Measurements from ENCODE around the gene VGLL4. TPM values are rescaled to one million over a fixed set of nuclear protein-coding genes. Genes with fewer than 3 reads are reported as not detected.
"Not testable (repeated sequence)": the region's sequence is repeated elsewhere in the genome, so short reads cannot be mapped to it uniquely, and the experiment has no call there.

Gene VGLL4
- polyA plus RNA-seq, 1 donor from 2014 or later, result 113 TPM

- no peak overlapping the region for H3K9ac ChIP-seq (ENCODE audit: low read length)
- H3K9me2 ChIP-seq (ENCODE audit: insufficient read depth, low read length), result no peaks in the 10 kb centered on the region
- no peaks in the 10 kb centered on the region for H3K9me3 ChIP-seq (ENCODE audit: low read length)
- H2AFZ ChIP-seq (ENCODE audit: low read depth, low read length), result no peak overlapping the region
- no peaks in the 10 kb centered on the region for H3K79me2 ChIP-seq (replicated peaks; ENCODE audit: insufficient read depth, low read length)
- H3K27me3 ChIP-seq (ENCODE audit: insufficient read depth, low read depth, low read length), result no peaks in the 10 kb centered on the region
- no peak overlapping the region for H3K4me2 ChIP-seq (ENCODE audit: low read length)
- TF ChIP-seq TAF1 (IDR thresholded peaks at IDR 0.05; ENCODE audit: low read depth) (no peak), EZH2 (IDR thresholded peaks at IDR 0.05; ENCODE audit: borderline replicate concordance, insufficient read depth, low read length, poor library complexity, severe bottlenecking) (no peak), CTCF (IDR thresholded peaks at IDR 0.05; ENCODE audit: poor library complexity, severe bottlenecking) (no peak), RAD21 (conservative IDR thresholded peaks at IDR 0.05) (no peak), MXI1 (conservative IDR thresholded peaks at IDR 0.05; ENCODE audit: poor library complexity, severe bottlenecking) (no peak), SMC3 (conservative IDR thresholded peaks at IDR 0.05; ENCODE audit: poor library complexity) (no peak), EP300 (conservative IDR thresholded peaks at IDR 0.05; ENCODE audit: poor library complexity, severe bottlenecking) (no peak), POLR2AphosphoS5 (IDR thresholded peaks at IDR 0.05) (no peak), REST (IDR thresholded peaks at IDR 0.05; ENCODE audit: borderline replicate concordance) (no peak)
- no peak overlapping the region for H3K4me3 ChIP-seq (ENCODE audit: low read length)
- H3K27ac ChIP-seq (ENCODE audit: low read length), result no peak overlapping the region
- no peaks in the 10 kb centered on the region for H4K20me1 ChIP-seq (ENCODE audit: insufficient read depth)
- no peaks in the 10 kb centered on the region for H3K36me3 ChIP-seq (ENCODE audit: insufficient read depth, low read length)
- H3F3A ChIP-seq (ENCODE audit: insufficient read depth, low read length, poor library complexity, severe bottlenecking), result no peaks in the 10 kb centered on the region
These were observed 129.9 kb downstream of the VGLL4 start for GRCh38 chr3:11513817-11514135.

GRCh38 chr3:11513125-11513816 lies 130.4 kb downstream of the VGLL4 start:
- H3K36me3 ChIP-seq (ENCODE audit: insufficient read depth, low read length); H3K27me3 ChIP-seq (ENCODE audit: insufficient read depth, low read depth, low read length); H3K4me3 ChIP-seq (ENCODE audit: low read length); H3F3A ChIP-seq (ENCODE audit: insufficient read depth, low read length, poor library complexity, severe bottlenecking); H3K9me3 ChIP-seq (ENCODE audit: low read length); H3K9ac ChIP-seq (ENCODE audit: low read length); H3K79me2 ChIP-seq (replicated peaks; ENCODE audit: insufficient read depth, low read length); H3K27ac ChIP-seq (ENCODE audit: low read length); H2AFZ ChIP-seq (ENCODE audit: low read depth, low read length); H3K9me2 ChIP-seq (ENCODE audit: insufficient read depth, low read length); H4K20me1 ChIP-seq (ENCODE audit: insufficient read depth); H3K4me2 ChIP-seq (ENCODE audit: low read length): not testable (repeated sequence)

- H3K79me2 ChIP-seq (replicated peaks; ENCODE audit: insufficient read depth, low read length); H3K36me3 ChIP-seq (ENCODE audit: insufficient read depth, low read length); H4K20me1 ChIP-seq (ENCODE audit: insufficient read depth); H3K4me2 ChIP-seq (ENCODE audit: low read length); H3K4me3 ChIP-seq (ENCODE audit: low read length); H3F3A ChIP-seq (ENCODE audit: insufficient read depth, low read length, poor library complexity, severe bottlenecking); H3K27ac ChIP-seq (ENCODE audit: low read length); H3K9me3 ChIP-seq (ENCODE audit: low read length); H3K9ac ChIP-seq (ENCODE audit: low read length); H3K27me3 ChIP-seq (ENCODE audit: insufficient read depth, low read depth, low read length); H3K9me2 ChIP-seq (ENCODE audit: insufficient read depth, low read length); H2AFZ ChIP-seq (ENCODE audit: low read depth, low read length): not testable (repeated sequence)
These were observed 132.1 kb downstream of the VGLL4 start for GRCh38 chr3:11511606-11512005.
